CD4-positive, alpha-beta T cell treated with Interleukin-15 for 4 hours (primary cell): Measurements from ENCODE around the gene SIL1.
"Not testable (repeated sequence)": the region's sequence is repeated elsewhere in the genome, so short reads cannot be mapped to it uniquely, and the experiment has no call there.

ENCODE experiments used
- DNase-seq: peaks from one replicate; pipeline ENCODE4 v3.0.0-alpha.2; 2020; ENCODE audit warnings: low spot score

SIL1 gene

GRCh38 chr5:139199321-139199720, 1.2 kb upstream of the SIL1 start:
- DNase-seq: no peak

DNA sequence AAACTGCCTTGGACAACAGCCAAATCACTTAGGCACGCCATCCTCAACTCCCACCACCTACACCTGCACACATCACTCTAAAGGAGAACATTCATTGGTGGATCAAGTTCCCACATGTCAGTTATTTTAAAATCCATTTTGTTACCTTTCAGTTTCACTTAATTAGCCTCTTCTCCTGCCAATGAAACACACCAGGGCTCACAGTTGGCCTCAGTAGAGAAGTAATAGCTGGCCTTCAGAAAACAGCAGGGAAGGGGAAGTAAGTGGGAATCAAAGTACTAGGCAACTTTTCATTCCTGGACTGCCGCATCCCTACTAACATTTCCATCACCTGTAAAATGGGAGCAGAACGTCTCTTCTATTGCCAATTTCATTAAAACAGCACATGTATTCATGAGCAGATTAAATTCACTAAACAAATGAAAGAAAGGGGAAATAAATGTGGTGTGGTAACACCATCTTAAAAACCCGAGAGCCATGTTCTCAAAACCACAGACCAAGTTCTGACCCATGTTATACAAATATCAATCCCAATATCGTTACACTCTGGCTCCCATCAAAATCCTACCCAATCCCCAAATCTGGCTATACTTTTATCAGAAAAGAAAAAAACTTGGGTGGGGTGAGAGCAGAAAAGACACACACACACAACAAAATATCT, 1.7 kb downstream of the SIL1 start:
- DNase-seq: no peak

GRCh38 chr5:139194486-139194885, 3.7 kb downstream of the SIL1 start:
- no peak for DNase-seq

DNA sequence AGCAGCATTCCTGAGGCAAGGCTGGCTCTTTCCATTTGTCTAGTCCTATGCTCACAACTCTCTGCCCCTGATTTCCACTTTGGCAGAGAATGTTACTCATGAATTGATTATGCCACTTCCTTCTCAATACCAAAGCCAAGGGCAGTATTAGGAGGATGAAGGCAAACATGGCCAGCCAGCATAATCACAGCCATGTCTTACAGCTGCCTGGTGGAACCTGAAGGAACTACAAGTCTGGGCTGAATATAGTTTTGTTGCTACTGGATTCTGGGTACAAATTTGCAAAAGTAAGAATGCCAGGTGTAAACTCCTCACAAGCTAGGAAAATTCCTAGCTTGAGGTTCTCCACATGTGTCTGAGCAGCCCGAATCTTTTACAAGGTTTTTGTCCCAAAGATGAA, 4.2 kb downstream of the SIL1 start:
- no peak for DNase-seq

- DNase-seq: not testable (repeated sequence)
Measured at GRCh38 chr5:139192906-139193305, 5.3 kb downstream of the SIL1 start.

DNA sequence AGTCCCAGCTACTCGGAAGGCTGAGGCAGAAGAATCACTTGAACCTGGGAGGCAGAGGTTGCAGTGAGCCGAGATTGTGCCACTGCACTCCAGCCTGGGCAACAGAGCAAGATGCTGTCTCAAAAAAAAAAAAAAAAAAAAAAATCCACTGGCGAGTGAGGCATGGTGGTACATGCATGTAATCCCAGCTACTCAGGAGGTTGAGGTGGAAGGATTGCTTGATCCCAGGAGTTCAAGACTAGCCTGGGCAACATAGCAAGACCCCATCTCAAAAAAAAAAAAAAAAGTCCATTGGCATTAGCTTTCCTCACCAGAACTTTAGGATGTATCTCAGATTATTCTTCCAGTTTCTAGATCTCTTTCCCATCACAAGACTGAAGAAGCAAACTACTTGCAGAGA, 6.2 kb downstream of the SIL1 start:
- not testable (repeated sequence) for DNase-seq

GRCh38 chr5:139190125-139190524, 8.0 kb downstream of the SIL1 start:
- DNase-seq: no peak

DNA sequence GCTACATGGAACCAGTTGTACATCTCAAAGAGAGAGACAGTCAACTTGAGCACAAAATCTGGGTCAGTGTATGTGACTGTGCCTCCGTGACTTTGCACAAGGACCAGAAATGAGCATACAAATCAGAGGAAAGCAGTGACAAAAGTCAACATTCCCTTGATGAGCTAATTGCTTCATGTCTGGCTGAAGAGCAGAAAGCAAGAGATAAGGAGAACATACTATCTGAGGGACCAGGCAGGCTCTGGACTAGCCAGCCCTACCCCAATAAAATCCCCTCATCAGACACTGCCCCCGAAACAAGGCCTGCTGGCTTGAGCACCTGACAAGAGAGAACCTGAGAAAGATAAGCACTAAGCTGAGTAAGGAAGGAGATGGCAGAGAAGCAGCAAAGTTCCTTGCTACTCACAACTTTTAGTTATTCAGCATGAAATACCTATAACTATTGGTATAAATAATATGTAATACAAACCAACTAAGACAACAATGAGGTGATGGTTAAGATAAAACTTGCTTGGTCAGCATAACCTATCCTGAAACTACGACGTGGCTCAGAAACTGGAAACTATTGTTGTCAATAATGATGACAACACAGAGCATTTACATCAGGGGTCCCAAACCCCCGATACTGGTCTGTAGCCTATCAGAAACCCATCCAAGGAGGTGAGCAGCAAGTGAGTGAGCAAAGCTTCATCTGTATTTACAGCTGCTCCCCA, 9.5 kb downstream of the SIL1 start:
- DNase-seq: no peak

- DNase-seq: no peak
Measured at GRCh38 chr5:139186752-139187326, 11.3 kb downstream of the SIL1 start.

- DNase-seq: no peak
Measured at GRCh38 chr5:139186261-139186660, 11.9 kb downstream of the SIL1 start.

- no peak for DNase-seq
Measured at GRCh38 chr5:139185589-139185988, 12.6 kb downstream of the SIL1 start.

DNA sequence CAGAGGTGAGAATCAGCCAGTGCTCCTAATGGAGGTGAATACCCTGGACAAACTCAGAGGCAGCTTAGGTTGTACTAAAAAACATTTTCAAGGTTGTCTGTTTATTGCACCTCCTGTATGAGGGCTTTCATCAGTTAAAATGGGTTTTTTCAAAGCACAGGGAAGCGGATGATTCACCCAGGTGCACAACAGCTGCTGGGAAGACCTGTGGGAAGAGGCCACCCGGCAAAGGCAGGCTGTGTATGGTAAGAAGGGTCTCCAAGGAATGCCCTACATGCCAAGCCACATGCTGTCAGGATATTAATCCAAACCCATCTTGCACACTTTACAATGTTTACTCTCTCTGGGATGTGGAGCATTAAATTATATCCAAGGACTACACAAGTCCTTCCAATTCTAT, 14.7 kb downstream of the SIL1 start:
- no peak for DNase-seq

- no peak for DNase-seq
Measured at GRCh38 chr5:139182528-139183296, 15.5 kb downstream of the SIL1 start.

DNA sequence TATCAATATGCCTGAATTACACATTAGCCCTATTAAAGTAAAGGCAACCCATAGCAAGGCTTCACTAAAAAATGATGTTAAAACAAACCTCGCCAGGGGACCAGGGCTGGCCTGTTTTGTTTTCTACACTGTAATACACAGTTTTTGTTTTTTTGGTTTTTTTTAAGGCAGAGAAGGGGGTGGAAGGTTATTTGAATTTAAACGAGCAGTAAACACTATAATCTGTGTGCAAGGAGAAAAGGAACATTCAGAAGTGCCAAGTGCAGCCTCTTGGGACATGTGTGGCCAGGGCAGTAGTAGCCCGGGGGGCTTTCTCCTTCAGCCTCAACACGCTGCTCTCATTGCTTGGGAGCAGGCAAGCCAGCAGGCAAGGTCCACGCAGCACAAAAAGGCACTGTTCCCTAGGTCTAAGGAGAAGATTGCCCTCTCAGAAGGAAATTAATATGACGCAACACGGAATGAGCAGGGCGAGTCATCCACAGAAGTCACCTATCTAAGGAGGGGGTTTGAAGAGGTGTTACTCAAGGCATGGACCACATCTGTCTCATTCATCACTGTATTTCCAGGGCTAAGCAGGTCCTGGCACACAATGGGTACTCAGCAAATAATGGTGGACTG, 16.2 kb downstream of the SIL1 start:
- DNase-seq: no peak

DNA sequence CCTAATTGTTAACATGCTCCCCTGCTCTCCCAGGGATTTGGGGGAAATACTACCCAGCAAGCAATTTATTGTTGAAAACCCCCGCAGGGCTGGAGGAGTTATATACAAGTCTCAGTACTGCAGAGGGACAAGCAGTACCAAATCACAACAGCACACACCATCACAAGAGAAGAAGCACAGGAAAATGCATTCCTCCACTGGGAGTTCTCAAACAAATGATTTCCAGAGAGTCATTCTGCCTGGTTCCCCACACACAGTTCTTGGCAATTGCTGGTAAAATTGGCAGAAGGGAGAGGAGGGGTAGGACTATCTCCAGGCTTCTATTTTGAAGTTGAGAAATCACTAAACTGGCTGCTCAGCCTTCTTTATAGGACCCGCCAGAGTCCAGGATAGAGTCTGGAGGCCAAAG, 16.8 kb downstream of the SIL1 start:
- DNase-seq: no peak

GRCh38 chr5:139180850-139181249, 17.3 kb downstream of the SIL1 start:
- DNase-seq: no peak

DNA sequence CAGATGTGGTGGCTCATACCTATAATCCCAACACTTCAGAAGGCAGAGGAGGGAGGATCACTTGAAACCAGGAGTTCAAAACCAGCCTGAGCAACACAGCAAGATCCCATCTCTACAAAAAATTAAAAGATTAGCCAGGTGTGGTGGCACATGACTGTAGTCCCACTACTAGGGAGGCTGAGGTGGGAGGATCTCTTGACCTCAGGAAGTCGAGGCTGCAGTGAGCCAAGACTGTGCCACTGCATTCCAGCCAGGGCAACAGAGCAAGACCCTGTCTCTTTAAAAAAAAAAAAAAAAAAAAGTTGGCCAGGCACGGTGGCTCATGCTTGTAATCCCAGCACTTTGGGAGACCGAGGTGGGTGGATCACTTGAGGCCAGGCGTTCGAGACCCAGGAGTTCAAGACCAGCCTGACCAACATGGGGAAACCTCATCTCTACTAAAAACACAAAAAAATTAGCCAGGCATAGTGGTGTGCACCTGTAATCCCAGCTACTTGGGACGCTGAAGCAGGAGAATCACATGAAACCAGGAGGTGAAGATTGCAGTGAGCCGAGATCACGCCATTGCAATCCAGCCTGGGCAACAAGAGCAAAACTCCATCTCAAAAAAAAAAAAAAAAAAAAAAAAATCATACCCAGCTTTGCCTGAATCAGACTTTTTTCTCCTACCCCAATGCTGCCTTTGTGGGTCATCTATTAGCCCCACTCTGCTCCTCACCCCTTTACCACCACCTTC, 18.2 kb downstream of the SIL1 start:
- not testable (repeated sequence) for DNase-seq

- no peak for DNase-seq
Measured at GRCh38 chr5:139178935-139179334, 19.2 kb downstream of the SIL1 start.

DNA sequence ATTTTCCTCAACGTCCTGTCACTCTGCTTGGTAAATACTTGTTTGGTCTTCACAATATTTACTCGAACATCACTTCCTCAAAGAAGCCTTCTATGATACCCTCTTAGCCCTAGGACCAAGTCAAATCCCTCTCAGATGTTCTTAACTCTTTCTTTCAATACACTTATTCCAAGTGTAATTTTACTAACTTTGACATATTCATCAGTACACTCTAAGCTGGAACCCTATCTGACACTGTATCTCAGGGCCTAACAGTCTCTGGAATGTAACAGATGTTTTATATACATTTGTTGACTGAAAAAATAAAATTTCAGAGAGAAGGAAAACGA, 19.6 kb downstream of the SIL1 start:
- DNase-seq: no peak

- no peak for DNase-seq
Measured at GRCh38 chr5:139177809-139178588, 20.2 kb downstream of the SIL1 start.

DNA sequence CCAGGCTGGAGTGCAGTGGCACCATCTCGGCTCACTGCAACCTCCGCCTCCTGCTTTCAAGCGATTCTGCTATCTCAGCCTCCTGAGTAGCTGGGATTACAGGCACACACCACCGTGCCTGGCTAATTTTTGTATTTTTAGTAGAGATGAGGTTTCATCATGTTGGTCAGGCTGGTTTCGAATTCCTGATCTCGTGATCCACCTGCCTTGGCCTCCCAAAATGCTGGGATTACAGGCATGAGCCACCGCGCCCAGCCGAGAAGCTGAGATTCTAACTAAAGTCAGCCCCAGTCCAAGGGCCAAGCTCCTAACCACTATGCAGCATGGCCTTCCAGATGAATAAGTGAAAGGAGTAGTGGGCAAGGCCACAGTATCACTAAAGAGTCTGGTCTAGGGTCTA, 20.9 kb downstream of the SIL1 start:
- not testable (repeated sequence) for DNase-seq
